Activated naive CD8-positive, alpha-beta T cell treated with anti-CD3 and anti-CD28 coated beads, Interleukin-2, amount 50 U/mL, for 16 hours (primary cell): ENCODE data around the gene BLMH.

ENCODE experiments used
- DNase-seq: peaks from one replicate; pipeline ENCODE4 v3.0.0-alpha.2; 2020; ENCODE audit warnings: low read depth, low spot score

BLMH gene

DNA sequence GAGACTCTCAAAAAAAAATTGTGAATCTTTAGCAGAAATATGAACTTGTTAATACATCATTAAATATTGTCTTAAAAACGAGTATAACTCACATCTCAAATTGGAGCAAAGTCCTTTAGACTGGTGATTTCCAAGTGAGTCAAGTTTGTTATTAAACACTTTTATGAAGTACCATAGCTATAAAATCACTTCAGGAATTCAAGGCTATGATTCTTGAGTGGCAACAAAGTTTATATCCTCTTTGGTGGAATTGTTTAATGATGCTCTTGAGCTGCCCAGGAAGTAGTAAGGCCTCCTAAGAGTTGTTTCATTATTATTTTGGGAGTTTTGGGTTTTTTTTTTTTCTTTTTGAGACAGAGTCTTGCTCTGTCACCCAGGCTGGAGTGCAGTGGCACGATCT, 16.7 kb upstream of the BLMH start:
- DNase-seq: no peak

DNA sequence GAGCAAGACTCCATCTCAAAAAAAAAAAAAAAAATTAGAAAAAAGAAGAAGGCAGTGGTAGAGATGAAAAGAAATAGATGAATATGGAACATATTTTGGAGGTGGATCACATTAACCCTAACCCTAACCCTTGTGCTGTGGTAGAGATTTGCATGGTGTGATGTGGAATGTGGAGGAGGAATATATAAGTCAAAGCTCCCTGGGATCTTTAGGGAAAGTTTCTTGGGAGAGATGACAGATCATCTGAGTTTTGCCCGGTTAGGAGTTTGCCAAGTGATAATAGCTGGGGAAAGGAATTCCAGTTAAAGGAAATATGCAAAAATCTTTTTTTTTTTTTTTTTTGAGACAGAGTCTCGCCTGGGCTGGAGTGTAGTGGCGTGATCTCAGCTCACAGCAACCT, 13.0 kb upstream of the BLMH start:
- no peak for DNase-seq

DNA sequence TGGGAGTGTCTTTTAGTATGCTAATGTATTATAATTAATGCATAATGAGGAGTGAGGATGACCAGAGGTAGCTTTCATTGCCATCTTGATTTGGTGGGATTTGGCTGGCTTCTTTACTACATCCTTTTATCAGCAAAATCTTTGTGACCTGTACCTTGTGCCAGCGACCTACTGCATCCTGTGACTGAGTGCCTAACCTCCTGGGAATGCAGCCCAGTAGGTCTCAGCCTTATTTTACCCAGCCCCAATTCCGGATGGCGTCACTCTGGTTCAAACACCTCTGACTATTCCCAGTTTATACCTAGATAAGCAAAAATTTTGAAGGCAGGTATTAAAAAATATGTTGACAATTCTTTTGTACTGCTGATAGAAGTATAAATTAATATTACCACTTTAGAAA, 10.5 kb upstream of the BLMH start:
- DNase-seq: no peak

DNA sequence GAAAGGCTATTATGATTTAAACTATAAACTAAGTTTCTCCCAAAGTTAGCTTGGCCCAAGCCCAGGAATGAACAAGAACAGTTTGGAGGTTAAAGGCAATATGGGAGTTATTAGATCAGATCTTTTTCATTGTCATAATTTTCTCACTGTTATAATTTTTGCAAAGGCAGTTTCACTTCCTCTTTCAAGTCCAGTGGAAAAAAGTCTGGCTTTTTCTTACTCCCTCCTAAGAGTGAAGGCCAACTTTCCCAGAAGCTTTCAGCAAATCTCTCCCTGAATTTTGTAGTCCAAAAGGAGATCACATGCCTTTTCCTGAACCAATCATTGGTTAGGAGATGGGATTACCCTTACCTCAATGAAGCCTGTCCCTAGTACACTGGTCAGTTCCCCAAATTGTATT, 9.1 kb upstream of the BLMH start:
- DNase-seq: no peak

DNA sequence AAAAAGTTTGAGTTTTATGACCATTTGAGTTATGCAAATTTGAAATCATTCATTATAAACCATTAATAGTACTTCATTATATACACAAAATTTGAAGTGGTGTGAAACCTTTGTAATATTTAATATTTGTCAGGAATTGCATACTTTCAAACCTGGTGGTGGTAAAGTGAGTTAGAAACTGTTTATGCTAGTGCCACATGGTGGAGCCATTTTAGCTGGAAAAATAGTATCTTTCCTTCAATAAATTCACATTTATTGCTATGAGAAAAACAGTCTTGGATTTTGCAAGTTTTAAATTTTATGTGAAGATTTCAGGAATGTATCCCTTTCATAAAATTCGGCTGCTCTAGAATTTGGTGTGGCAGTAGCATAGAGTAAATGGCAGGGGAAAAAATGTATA, 7.3 kb upstream of the BLMH start:
- DNase-seq: no peak

DNA sequence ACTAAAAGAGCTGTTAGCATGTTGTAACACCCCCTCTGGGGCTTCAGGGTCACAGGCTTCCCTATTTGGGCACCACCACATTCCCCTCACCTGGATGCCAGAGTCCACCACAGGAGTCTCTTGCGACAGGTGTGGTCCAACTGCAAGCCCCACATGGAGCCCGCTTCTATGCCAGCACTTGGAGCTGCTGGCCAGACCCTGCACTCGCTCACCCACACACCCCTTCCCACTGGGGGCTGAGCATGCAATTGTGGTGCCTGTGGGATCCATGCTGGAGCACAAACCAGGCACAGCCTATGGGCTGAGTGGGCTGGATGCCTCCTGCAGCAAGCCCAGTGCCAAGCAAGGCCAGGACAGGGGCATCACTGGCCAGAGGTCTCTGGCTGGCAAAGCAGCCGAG, 6.0 kb upstream of the BLMH start:
- DNase-seq: no peak

DNA sequence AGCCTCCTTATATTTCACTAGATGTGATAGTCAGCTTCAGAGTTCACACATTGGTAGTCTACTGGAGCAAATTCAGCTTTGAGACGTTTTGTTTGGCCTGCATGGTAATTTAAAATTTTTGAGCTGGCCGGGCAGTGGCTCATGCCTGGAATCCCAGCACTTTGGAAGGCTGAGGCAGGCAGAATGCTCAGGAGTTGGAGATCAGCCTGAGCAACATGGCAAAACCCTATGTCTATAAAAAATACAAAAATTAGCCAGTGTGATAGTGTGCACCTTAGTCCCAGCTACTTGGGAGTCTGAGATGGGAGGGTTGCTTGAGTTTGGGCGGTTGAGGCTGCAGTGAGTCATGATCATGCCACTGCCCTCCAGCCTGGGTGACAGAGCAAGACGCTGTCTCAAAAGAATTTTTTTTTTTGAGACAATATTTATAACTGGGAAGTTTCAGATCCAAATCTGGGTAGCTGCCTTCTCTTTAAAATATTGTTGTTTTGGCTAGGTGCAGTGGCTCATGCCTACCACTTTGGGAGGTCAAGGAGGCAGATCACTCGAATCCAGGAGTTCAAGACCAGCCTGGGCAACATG, 4.8 kb upstream of the BLMH start:
- no peak for DNase-seq

DNA sequence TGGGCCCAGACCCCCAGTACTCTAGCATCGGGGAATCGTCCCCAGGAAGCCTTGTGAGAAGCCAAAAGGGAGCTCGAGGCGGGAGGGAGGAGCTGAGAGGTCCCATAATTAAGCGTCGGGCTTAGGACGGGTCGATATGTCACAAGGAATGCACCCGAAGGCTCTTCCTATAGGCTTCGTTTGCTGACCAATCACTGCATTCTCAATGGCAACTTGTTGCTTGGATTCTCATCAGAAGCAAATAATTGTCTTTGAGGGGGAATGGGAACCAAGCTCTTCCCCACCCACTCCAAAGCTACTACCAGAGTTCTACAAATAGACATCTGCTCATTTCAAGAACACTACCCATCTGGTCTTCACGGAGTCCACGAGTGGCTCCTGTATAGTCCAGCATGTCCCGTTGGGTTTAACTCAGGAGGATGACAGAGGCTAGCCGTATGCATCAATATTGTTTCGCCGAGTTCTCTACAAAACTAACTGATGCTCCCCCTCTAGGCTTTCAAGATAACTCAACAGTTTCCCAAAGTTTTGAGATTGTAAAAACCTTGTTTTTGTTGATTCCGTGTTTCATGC, 628 bp upstream of the BLMH start:
- DNase-seq: no peak

DNA sequence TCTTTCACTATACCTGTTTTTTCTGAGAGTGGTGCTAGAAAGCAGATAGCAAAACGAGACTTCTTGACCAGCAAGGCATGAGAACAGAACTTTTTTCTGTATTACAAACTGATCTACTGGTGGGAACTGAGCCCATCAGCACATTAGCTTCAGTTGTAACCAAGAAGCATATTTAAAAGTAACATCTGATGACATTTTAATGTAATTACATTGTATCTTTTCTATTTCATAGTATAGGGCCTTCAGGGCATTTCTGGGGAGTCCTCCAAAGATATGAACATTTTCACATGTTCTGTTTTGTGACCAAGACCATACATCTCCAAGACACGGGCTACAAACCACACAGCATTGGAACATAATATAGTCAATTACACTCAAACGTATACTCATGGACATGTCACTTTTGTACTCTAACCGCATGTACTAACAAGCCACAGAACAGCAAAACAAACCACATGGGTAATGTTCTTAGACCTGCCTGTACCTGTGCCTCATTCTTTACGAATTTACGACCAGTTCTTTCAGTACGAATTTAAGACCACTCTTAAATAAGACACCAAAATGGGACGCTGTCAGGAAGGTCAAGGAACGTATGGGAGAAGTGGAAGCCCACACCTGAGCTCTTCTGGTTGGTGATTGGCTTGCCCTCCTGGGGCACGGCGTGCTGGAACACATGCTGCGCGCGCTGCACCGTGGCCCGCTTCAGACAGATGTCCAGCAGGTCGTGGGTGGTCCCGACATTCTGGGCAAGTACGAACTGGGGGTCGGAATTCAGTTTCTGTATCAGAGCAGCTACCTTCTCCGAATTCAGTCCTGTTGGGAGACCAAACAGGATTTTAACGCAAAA, 825 bp downstream of the BLMH start:
- no peak for DNase-seq

DNA sequence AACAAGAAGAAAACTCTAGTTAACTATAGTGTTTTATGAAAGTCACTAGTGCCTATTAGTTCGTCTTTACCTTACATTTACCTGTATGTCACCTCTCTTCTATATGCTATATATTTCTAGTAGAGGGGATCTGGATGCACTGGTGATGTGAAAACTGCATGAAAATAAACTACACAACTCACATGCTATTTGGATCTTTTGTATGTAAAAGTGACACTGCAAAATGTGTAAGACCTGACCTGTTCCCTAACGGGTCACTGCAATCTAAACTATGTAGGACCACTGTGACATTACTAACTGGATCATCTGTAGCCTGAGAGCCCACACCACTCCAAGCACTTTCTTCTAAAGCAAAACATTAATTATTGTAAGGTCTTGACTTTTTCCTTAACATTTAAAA, 1.7 kb downstream of the BLMH start:
- no peak for DNase-seq

DNA sequence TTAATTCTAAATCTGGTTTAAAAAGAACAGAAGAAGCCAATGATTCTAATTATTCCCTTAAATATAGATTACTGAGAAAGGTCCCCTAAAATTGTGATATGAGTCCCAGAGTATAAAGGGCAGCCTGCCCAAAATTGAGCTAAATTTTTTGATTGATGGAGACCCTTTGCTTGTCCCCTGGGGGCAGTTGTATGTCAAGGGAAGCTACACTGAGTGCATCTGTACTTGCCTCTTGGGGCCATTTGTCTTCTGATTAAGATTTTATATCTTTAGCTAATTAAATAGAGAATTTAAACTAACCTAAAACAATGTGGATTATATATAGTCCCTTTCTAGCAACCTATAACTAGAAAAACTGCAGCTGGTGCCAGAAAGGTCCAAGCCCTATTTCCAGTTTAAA, 12.6 kb downstream of the BLMH start:
- DNase-seq: no peak

DNA sequence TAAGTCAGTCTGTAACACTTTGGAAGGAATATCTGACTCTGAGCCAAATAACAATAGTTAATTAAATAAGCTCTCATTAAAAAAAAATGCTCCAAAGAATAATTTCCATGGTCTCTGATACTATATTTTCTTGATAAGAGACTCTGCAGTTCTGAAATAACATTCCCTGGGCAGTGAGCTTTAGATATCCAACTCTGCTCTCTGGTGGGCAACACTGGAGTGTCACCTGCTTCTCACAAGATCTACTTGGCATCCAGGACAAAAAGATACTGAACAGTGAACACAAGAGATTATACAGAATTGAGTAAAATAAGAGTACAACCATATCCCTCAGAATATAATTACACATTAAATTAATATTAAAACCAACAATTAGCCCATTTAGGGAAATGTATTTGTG, 13.7 kb downstream of the BLMH start:
- DNase-seq: no peak

DNA sequence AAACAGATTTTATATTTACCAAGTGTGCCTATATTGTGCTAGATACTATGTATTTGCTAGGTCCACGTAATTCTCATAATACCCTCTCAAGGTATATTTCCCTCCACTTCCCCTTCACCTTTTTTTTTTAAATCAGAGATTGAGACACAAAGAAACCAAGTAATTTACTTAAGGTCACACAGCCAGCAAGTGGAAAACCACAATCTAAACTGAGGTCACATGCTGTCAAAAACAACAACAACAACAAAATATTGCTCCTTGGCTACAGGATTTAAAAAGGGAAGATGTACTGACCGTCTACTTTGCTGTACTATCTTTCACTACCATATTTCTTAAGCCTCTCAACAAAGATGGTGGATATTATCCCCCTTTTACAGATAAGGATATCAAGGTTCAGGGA, 15.8 kb downstream of the BLMH start:
- no peak for DNase-seq

DNA sequence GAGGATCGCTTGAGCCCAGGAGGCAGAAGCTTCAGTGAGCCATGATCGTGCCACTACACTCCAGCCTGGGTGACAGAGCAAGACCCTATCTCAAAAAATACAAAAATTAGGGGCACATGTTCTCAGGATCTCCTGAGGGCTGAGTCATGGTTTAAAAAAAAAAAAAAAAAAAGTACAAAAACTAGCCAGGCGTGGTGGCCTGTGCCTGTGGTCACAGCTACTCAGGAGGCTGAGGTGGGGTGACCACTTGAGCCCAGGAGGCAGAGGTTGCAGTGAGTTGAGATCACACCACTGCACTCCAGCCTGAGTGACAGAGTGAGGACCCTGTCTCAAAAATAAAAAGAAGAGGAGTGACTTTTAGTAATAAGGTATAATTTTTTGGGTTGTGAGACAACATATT, 16.9 kb downstream of the BLMH start:
- DNase-seq: no peak

DNA sequence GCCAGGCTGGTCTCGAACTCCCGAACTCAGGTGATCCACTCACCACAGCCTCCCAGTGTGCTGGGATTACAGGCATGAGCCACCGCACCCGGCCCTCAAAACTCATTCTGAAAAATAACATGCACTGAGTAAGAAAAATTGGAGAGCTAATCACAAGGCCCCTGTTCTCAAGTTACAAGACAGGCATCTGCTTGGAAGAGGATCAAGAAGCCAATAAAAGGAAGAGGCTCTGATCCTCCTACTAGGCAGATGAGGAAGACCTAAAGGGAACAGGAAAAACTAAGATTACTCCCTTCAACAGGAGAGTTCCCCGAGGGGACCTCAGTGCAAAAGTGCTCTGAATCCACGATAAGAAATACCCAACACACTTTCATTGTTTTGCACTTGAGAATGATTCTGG, 18.4 kb downstream of the BLMH start:
- no peak for DNase-seq

DNA sequence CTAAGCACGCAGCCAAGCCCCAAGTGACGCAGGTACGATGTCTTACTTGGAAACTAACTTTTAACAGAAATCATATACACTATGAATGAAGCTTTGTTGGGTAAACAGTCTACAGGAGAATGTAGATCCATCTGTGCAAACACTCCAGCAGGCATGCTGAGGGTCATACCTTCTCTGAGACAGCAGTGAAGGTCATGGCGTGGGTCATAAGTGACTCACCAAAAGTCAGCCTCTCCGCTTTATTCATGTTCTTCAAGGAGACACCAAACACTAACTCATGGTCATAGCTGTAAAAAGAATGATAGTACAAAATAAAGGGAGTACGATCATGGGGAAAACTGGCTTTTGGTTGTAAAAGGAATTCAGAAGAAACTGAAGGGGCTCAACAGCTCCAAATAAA, 20.6 kb downstream of the BLMH start:
- no peak for DNase-seq

DNA sequence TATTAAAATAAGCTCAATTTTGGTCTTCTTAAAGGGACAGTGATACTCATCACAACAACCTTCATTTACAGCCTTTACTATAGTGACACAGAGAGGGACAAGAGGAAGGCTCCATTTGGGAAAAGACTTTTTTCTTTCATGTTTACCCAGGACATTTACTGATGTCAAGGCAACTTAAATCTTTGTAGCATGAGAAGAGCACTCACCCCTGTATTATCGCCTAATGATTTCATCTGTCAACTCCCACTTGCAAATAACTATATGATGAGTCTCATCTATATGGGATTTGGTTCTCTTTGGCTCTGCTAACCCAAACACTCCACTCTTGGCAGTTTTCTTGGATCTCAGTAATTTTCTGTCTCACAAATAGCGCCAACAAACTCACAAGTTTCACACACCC, 24.1 kb downstream of the BLMH start:
- no peak for DNase-seq

DNA sequence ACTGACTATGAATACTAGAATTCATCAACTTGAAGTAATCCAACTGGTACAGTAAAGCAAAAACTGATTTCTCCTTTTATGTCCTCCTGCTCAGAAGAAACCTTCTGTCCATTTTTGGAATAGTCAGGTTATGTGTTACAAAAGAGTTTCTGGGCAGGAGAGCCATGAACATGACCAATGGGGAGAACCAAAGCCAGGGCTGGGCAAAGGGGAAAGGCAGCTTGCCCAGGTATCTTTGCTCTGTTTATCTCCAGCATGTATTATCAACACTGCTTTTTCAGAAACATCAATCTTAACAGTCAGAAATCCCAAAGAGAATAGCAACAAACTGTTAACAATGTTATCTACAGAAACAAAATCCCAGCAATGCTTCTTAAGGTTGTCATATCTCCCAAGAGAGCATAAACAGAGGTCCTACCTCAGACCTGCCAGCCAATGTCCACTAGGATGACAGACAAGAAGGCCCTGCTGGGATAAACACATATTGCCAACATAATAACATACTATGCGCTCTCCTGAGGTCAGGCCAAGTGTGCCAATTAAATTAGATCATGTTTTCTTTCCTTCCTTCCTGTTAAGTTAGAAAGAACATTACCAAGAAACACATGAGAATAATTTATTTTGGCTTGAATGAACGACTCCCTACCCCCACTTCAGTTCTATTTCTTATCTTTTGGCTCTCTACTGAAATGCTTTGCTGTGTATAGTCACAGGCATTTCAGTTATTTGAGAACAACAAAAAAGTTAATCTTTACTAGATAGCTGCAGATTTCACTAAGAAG, 28.0 kb downstream of the BLMH start:
- no peak for DNase-seq

DNA sequence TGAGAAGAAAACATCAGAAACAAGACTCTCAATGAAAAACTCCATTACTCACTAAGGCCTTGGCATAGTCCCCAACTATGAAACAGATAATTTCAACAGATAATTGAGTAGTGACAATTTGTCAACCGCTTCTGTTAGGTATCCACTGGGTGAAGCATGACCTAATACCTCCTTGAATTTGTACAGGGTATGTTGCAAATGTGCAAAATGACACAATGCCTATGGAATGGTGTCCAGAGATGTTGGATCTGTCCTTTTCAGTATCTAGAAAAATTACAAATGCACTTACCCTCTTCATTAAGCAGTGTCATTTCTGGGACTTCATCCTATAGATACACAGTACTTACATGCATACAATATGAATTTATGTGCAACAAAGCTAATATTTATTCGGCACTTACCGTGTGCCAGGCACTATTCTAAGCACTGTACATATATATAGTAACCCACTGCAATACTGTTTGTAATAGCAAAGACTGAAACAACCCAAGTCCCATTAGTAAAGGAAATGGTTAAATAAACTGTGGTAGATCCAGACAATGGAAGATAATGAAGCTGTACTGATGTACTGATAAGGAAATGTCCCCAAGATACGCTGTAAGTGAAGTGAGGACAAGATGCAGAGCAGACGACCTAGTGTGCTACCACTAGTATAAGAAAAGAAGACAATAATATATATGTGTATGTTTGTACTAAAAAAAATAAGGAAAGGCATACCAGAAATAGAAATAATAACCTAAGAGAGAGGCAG, 34.8 kb downstream of the BLMH start:
- no peak for DNase-seq

DNA sequence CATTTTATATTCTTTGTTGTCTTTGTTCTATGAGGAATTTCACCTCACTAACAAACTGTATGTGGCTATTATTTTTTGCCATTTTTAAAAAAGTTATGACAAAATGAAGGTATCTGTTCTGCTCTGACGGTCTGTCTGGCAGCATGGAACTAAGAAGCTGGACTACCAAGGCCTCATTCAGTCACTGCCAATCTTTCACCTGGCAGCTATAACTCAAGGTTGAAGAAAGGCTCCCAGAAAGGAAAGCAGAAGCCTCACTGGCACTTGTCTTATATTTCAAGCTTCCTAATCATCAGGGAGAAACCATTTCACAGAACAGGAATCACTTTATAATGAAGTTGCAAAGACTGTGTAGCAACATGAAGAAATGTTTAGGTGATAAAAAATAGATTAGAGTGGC, 37.6 kb downstream of the BLMH start:
- DNase-seq: no peak

DNA sequence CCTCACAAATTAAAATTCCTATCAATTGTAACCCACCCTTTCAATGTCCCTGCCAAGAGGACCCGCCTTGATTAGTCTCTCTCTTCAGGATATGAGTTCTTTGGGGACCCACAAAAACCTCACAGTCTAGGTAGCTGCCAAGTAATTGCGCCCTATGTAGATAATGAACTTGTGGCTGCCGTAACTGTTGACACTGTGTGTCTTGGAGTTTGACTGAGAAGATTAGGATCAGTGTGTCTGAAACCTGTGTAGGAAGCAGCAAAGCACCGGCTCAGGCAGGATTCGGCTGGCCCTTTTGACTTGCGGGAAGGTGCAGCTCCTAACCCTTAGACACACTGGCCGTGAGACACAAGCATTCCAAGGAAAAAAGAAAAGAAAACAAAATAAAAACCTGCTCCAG, 38.4 kb downstream of the BLMH start:
- no peak for DNase-seq

DNA sequence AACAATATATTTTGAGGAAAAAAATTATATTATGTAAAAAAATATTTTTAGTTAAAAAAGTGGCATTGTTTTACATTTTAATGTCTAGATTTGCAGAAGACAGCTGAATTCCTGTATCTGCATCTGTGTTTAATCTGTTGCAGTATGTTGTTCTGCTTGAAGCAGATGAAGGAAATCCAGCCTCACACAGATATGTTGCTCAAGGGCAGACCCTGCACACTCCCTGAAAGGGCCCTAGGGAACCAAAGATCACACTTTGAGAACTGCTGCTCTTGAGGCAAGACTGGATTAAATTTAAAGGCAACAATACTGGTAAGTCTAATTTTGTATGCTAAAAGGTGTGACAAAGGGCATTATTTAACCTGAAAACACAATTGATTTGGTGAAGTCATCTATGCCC, 39.8 kb downstream of the BLMH start:
- DNase-seq: no peak
